ENCODE data around the gene P3H4. TPM values are rescaled to one million over a fixed set of nuclear protein-coding genes. Genes with fewer than 3 reads are reported as not detected.

The P3H4 gene
- total RNA-seq, 1 donor from 2014 or later: 84.8 TPM

- Mint-ChIP-seq H3K36me3 (ENCODE audit: low read depth) (no peaks in the 10 kb centered on the region), H3K4me3 (ENCODE audit: unreplicated experiment) (no peak overlapping the region), H3K4me1 (ENCODE audit: low read depth) (peaks cover 41% of the 10 kb centered on the region), H3K9me3 (ENCODE audit: low read depth) (no peaks in the 10 kb centered on the region), H3K27ac (ENCODE audit: unreplicated experiment) (peak overlapping the region; percentile 5), H3K27me3 (ENCODE audit: low read depth) (no peaks in the 10 kb centered on the region)
- TF ChIP-seq, protein P1, sequence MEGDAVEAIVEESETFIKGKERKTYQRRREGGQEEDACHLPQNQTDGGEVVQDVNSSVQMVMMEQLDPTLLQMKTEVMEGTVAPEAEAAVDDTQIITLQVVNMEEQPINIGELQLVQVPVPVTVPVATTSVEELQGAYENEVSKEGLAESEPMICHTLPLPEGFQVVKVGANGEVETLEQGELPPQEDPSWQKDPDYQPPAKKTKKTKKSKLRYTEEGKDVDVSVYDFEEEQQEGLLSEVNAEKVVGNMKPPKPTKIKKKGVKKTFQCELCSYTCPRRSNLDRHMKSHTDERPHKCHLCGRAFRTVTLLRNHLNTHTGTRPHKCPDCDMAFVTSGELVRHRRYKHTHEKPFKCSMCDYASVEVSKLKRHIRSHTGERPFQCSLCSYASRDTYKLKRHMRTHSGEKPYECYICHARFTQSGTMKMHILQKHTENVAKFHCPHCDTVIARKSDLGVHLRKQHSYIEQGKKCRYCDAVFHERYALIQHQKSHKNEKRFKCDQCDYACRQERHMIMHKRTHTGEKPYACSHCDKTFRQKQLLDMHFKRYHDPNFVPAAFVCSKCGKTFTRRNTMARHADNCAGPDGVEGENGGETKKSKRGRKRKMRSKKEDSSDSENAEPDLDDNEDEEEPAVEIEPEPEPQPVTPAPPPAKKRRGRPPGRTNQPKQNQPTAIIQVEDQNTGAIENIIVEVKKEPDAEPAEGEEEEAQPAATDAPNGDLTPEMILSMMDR (IDR thresholded peaks at IDR 0.05): no peak
- no peak for DNase-seq (ENCODE audit: low spot score)
Measured at GRCh38 chr17:41773190-41773588, 38.6 kb downstream of the P3H4 start.

DNA sequence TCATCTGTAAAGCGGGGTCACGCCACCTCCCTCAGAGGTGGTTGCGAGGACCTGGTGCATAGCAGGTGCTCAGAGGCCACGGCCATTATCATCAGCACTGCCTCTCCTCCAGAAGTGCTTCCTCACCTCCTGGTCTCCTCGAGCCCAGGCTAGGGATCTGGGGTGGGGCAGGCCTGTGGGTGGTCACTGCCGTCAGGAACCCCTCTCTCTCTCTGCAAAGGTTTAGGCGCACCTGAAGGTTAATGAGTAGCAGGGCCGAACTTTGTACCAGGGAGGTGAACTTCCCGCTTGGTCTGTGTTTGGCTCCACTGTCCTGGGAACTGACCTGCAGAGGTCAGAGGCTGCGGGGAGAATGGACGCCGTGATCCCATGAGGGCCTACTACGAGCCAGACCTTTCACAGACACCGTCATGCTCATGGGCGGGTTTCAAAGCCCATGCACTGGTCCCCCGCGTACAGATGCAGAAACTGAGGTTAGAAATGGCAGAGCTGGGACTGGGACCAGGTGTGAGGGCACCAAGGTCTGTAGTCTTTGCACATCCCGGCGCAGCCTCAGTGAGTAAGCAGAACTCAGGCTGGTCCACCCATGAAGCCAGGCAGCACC lies 39.1 kb downstream of the P3H4 start:
- H3K4me1 Mint-ChIP-seq (ENCODE audit: low read depth): peaks cover 36% of the 10 kb centered on the region
- peaks cover 2% of the 10 kb centered on the region for H3K36me3 Mint-ChIP-seq (ENCODE audit: low read depth)
- H3K27me3 Mint-ChIP-seq (ENCODE audit: low read depth): no peaks in the 10 kb centered on the region
- no peak overlapping the region for H3K4me3 Mint-ChIP-seq (ENCODE audit: unreplicated experiment)
- H3K27ac Mint-ChIP-seq (ENCODE audit: unreplicated experiment): peak overlapping the region; percentile 5
- TF ChIP-seq, protein P1 (IDR thresholded peaks at IDR 0.05): no peak
- no peaks in the 10 kb centered on the region for H3K9me3 Mint-ChIP-seq (ENCODE audit: low read depth)
- DNase-seq (ENCODE audit: low spot score): no peak

DNA sequence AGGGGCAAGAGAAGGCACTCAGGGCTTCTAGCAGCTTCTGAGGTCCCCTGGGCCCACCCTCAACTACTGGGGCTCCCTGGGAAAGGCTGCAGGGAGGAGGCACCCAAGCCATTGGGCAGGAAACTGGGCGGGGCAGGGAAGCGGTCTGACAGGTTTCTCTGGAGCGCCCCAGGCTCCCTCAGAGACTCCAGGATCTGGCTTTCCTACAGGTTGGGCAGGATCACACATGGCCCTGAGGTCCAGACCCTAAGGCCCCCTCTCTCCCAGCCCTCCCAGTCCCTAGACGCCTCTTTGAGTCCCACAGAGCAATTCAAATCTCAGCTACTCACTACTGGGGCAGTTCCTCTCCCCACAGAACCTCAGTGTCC lies 39.5 kb downstream of the P3H4 start:
- no peak overlapping the region for H3K27ac Mint-ChIP-seq (ENCODE audit: unreplicated experiment)
- TF ChIP-seq, protein P1 (IDR thresholded peaks at IDR 0.05): no peak
- no peak overlapping the region for H3K4me3 Mint-ChIP-seq (ENCODE audit: unreplicated experiment)
- H3K9me3 Mint-ChIP-seq (ENCODE audit: low read depth): no peaks in the 10 kb centered on the region
- peaks cover 4% of the 10 kb centered on the region for H3K36me3 Mint-ChIP-seq (ENCODE audit: low read depth)
- no peak for DNase-seq (ENCODE audit: low spot score)
- H3K4me1 Mint-ChIP-seq (ENCODE audit: low read depth): peaks cover 32% of the 10 kb centered on the region
- no peaks in the 10 kb centered on the region for H3K27me3 Mint-ChIP-seq (ENCODE audit: low read depth)

GRCh38 chr17:41771389-41772206 lies 40.2 kb downstream of the P3H4 start:
- peaks cover 28% of the 10 kb centered on the region for H3K4me1 Mint-ChIP-seq (ENCODE audit: low read depth)
- H3K27me3 Mint-ChIP-seq (ENCODE audit: low read depth): no peaks in the 10 kb centered on the region
- H3K4me3 Mint-ChIP-seq (ENCODE audit: unreplicated experiment): no peak overlapping the region
- H3K9me3 Mint-ChIP-seq (ENCODE audit: low read depth): no peaks in the 10 kb centered on the region
- TF ChIP-seq, protein P1 (IDR thresholded peaks at IDR 0.05): no peak
- DNase-seq (ENCODE audit: low spot score): no peak
- no peak overlapping the region for H3K27ac Mint-ChIP-seq (ENCODE audit: unreplicated experiment)
- peaks cover 5% of the 10 kb centered on the region for H3K36me3 Mint-ChIP-seq (ENCODE audit: low read depth)

GRCh38 chr17:41769985-41770384 lies 41.8 kb downstream of the P3H4 start:
- no peaks in the 10 kb centered on the region for H3K27me3 Mint-ChIP-seq (ENCODE audit: low read depth)
- no peak overlapping the region for H3K27ac Mint-ChIP-seq (ENCODE audit: unreplicated experiment)
- no peak for DNase-seq (ENCODE audit: low spot score)
- no peak overlapping the region for H3K4me3 Mint-ChIP-seq (ENCODE audit: unreplicated experiment)
- H3K36me3 Mint-ChIP-seq (ENCODE audit: low read depth): peaks cover 8% of the 10 kb centered on the region
- H3K9me3 Mint-ChIP-seq (ENCODE audit: low read depth): no peaks in the 10 kb centered on the region
- TF ChIP-seq, protein P1 (IDR thresholded peaks at IDR 0.05): no peak
- peaks cover 16% of the 10 kb centered on the region for H3K4me1 Mint-ChIP-seq (ENCODE audit: low read depth)

Data from chondrocyte (in vitro differentiated cells).